GM19438 (cell line): ENCODE data around the gene NFIB.

ENCODE experiments used
- ATAC-seq: cut with Tn5 transposase; IDR thresholded peaks from one replicate; pipeline ENCODE4 v1.9.1; 2021; ENCODE audit warnings: low read depth; ENCODE audit not compliant: unreplicated experiment

Gene NFIB

GRCh38 chr9:14281876-14282275 is 32.1 kb downstream of the NFIB start:
- no peak for ATAC-seq

- no peak for ATAC-seq
Measured at GRCh38 chr9:14281136-14281795, 32.7 kb downstream of the NFIB start.

- no peak for ATAC-seq
Measured at GRCh38 chr9:14279671-14280070, 34.3 kb downstream of the NFIB start.

DNA sequence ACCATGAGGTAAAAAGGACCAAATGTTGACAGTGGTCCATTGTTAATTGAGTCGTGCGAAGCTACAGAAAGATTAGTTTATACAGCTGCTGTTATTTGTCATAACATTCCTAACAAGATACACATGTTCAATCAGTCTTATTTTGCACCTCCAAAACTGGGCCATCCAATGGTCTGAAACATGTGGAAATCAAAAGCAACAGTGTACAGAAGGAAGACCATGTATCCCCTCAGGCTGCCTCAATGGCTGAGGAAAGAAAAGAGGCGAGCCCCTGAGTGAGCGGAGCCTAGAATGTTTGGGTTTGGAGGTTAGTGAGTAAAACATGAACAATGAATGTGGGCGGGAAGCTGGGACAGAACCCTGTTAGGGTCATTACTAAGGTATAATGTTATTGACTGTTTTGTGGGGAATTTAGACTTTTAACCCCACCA is 35.6 kb downstream of the NFIB start:
- ATAC-seq: no peak

GRCh38 chr9:14277761-14278160 is 36.2 kb downstream of the NFIB start:
- ATAC-seq: no peak

DNA sequence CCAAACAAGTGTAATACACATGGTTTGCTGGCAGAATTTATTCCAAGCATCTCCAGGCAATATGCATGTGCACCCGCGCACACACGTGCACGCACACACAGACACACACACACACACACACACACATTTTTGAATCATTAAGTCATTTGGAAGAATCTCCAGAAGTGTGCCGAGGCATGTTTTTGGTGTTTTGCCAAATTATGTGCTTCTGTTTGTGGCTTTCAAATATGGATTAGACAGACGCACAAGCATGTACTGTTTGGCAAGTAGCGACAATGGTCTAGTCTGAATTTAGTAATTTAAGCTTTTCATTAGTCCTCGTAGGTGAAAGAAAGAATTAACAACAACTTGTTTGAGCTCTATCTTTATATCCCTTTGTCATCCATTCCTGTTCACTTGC is 36.7 kb downstream of the NFIB start:
- ATAC-seq: no peak

GRCh38 chr9:14275331-14275730 is 38.6 kb downstream of the NFIB start:
- no peak for ATAC-seq

- ATAC-seq: no peak
Measured at GRCh38 chr9:14273696-14274121, 40.2 kb downstream of the NFIB start.

GRCh38 chr9:14272927-14273528 is 40.9 kb downstream of the NFIB start:
- ATAC-seq: no peak

- ATAC-seq: no peak
Measured at GRCh38 chr9:14271093-14271673, 42.8 kb downstream of the NFIB start.

DNA sequence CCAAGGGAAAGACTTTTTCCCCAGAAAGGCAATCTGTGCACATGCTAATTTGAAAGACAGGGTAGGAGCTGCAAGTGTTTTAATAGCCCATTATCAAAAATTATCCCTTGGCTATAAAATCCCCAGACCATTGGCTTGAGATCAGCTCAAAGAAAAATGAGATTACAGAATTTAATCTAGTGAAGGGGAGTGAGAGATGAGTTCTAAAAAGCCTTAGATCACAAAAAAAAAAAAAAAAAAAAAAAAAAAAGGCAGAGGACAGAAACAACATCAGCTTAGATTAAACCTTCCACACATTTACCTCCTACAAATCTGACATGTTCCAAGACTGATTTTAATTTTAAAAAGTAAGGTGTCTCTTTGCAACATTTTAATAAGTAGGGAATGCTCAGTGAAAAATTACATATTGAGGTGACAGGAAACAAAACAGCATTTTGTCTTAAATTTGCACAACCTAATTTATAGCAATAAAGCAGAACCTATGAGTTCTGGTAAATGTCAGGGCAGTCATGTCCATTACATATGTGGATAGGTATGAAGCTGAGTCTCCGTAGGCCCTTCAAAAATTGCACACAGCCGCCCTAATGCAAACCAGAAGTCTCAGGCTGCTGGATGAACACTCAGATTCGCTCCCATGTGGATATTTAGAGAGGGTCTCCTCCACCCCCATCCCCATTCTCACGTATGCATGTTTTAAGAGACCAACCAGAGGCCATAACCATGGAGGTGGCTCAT is 43.4 kb downstream of the NFIB start:
- ATAC-seq: no peak

DNA sequence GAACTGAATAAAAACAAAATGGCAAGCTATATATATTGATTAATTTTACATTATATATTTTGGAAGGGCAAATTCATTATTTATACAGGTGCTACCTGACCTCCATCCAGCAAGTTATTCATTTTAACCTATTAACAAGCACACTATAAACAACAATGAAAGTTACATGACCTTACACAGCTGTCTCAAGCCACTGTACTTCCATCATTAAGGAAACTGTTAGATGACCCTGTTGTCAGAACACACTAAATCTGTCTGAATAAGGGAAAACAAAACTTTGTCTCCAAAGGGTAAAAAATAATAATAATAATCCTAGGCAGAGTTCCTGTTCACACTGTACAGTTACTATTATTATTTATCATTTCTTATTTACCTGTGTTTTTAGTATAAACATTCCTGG is 44.0 kb downstream of the NFIB start:
- no peak for ATAC-seq

- ATAC-seq: no peak
Measured at GRCh38 chr9:14263707-14264483, 50.0 kb downstream of the NFIB start.

DNA sequence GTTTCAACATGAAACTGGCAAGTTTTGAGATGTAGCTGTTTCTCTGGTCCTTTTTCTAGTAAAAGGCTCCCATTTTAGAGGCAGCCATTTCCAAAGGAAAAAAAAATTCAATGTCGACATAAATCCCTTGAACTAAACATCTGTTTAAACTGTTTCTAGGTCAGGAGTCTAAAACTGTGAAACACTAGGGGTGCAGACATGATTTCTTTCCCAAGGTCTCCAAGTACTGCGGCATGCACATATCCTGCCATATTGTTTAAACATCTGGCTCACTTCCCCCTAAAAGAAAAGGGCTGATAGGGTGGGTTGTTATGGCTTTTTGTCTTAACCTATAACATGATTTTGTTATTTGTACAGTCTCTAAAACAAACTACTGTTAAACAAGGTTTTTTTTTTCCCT is 51.1 kb downstream of the NFIB start:
- no peak for ATAC-seq

- ATAC-seq: no peak
Measured at GRCh38 chr9:14261616-14262015, 52.3 kb downstream of the NFIB start.

GRCh38 chr9:14260101-14260500 is 53.8 kb downstream of the NFIB start:
- ATAC-seq: no peak

- no peak for ATAC-seq
Measured at GRCh38 chr9:14258660-14259239, 55.2 kb downstream of the NFIB start.

GRCh38 chr9:14258156-14258555 is 55.8 kb downstream of the NFIB start:
- ATAC-seq: no peak

GRCh38 chr9:14256588-14256987 is 57.4 kb downstream of the NFIB start:
- no peak for ATAC-seq
